ENCODE results near the gene AP3S2.
"Not testable (repeated sequence)": the region's sequence is repeated elsewhere in the genome, so short reads cannot be mapped to it uniquely, and the experiment has no call there.

AP3S2 gene

GRCh38 chr15:89864958-89865739 is 28.6 kb downstream of the AP3S2 start:
- no peak for ATAC-seq

GRCh38 chr15:89863918-89864317 is 29.9 kb downstream of the AP3S2 start:
- DNase-seq: no peak
- no peak for ATAC-seq

More at GRCh38 chr15:89864958-89865739, 28.6 kb downstream of the AP3S2 start:
- DNase-seq: no peak

GRCh38 chr15:89860891-89861290 is 32.9 kb downstream of the AP3S2 start:
- DNase-seq: no peak

GRCh38 chr15:89860431-89860830 is 33.4 kb downstream of the AP3S2 start:
- no peak for DNase-seq
- no peak for ATAC-seq

More at GRCh38 chr15:89860891-89861290, 32.9 kb downstream of the AP3S2 start:
- ATAC-seq: no peak

- DNase-seq (no peak), ATAC-seq (no peak)
Observed at GRCh38 chr15:89858661-89859458, 34.9 kb downstream of the AP3S2 start.

GRCh38 chr15:89857673-89858072 is 36.1 kb downstream of the AP3S2 start:
- DNase-seq (no peak), ATAC-seq (no peak)

GRCh38 chr15:89855948-89856347 is 37.8 kb downstream of the AP3S2 start:
- DNase-seq: no peak
- ATAC-seq: no peak

GRCh38 chr15:89854863-89855262 is 38.9 kb downstream of the AP3S2 start:
- not testable (repeated sequence) for DNase-seq, ATAC-seq

GRCh38 chr15:89852342-89852995 is 41.3 kb downstream of the AP3S2 start:
- no peak for ATAC-seq
- DNase-seq: no peak

- DNase-seq (no peak), ATAC-seq (no peak)
Observed at GRCh38 chr15:89851673-89852341, 42.0 kb downstream of the AP3S2 start.

GRCh38 chr15:89848970-89849292 is 44.9 kb downstream of the AP3S2 start:
- ATAC-seq (no peak), DNase-seq (no peak)

- DNase-seq (no peak), ATAC-seq (no peak)
Observed at GRCh38 chr15:89847101-89847500, 46.7 kb downstream of the AP3S2 start.

- ATAC-seq (no peak), DNase-seq (no peak)
Observed at GRCh38 chr15:89845305-89845893, 48.4 kb downstream of the AP3S2 start.

GRCh38 chr15:89841962-89842361 is 51.8 kb downstream of the AP3S2 start:
- ATAC-seq (no peak), DNase-seq (no peak)

- DNase-seq: no peak
- ATAC-seq: no peak
Observed at GRCh38 chr15:89841306-89841705, 52.5 kb downstream of the AP3S2 start.

GRCh38 chr15:89839167-89839810 is 54.5 kb downstream of the AP3S2 start:
- ATAC-seq (no peak), DNase-seq (no peak)

- DNase-seq: no peak
- ATAC-seq: no peak
Observed at GRCh38 chr15:89837830-89838178, 56.0 kb downstream of the AP3S2 start.

GRCh38 chr15:89837134-89837829 is 56.5 kb downstream of the AP3S2 start:
- DNase-seq: no peak

GRCh38 chr15:89836267-89837133 is 57.3 kb downstream of the AP3S2 start:
- DNase-seq (no peak), ATAC-seq (no peak)

More at GRCh38 chr15:89837134-89837829, 56.5 kb downstream of the AP3S2 start:
- no peak for ATAC-seq

- ATAC-seq: no peak
- no peak for DNase-seq
Observed at GRCh38 chr15:89835176-89835564, 58.6 kb downstream of the AP3S2 start.
